SH-SY5Y (cell line): ENCODE measurements around the gene HSF2BP.

Experiments
- GATA2 ChIP-seq: IDR thresholded peaks from 2 replicates; pipeline ENCODE4 v1.6.1; 2011; ENCODE audit warnings: mild to moderate bottlenecking, low read depth, low read length
- GATA3 ChIP-seq: IDR thresholded peaks from 2 replicates; pipeline ENCODE4 v1.6.1; 2011; ENCODE audit warnings: low read depth, mild to moderate bottlenecking, low read length, moderate library complexity

DNA sequence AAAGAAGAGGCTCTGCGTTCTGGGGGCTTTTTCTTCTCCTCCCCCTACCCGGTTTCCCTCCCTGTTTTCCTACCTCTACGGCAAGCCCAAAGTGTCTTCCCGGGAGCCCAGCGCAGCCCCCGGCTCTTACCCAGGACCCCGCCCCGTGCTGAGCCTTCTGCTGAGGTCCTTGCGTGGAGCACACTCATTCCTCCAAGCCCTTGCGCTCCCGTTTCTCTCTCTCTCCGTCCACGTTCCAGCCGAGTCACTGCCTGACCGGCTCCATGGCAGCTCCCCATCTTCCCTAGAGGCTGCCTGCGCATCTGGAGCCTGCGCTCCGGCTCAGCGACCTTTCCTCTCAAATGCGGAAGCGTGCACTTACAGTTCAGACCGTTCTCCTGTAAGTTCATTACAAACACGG lies 34.7 kb upstream of the HSF2BP start:
- TF ChIP-seq GATA3 (no peak), GATA2 (no peak)
